MM.1S (cell line): ENCODE results near the gene DUS3L.

ENCODE experiments used
- CTCF ChIP-seq: fragments of 300-600 bp; sonication (generic); IDR thresholded peaks from 2 replicates; pipeline ENCODE4 v1.5.1; 2016; ENCODE audit warnings: antibody characterized with exemption, low read length, mixed read lengths
- EZH2 ChIP-seq: fragments of 300-600 bp; sonication (generic); optimal IDR thresholded peaks from 2 replicates; pipeline ENCODE3; 2017; ENCODE audit warnings: low read depth, mild to moderate bottlenecking, antibody characterized with exemption, low read length, mixed read lengths
- EZH2phosphoT487 ChIP-seq: fragments of 300-600 bp; sonication (generic); IDR thresholded peaks from 2 replicates; pipeline ENCODE4 v1.6.1; 2018; ENCODE audit warnings: antibody characterized with exemption, low read length

- TF ChIP-seq CTCF (no peak), EZH2 (no peak), EZH2phosphoT487 (no peak)
These were observed 5.5 kb downstream of the DUS3L start for GRCh38 chr19:5785423-5785822.
